ENCODE results near the gene CMSS1. TPM values are rescaled to one million over a fixed set of nuclear protein-coding genes. Genes with fewer than 3 reads are reported as not detected.

CMSS1 gene
- total RNA-seq, 1 donor from 2014 or later: 56.3 TPM

- TF ChIP-seq EZH2 (IDR thresholded peaks at IDR 0.05) (no peak), CTCF (IDR thresholded peaks at IDR 0.05) (no peak), EZH2phosphoT487 (IDR thresholded peaks at IDR 0.05) (no peak)
- H3K27me3 ChIP-seq: no peaks in the 10 kb centered on the region
- H3K79me2 ChIP-seq (ENCODE audit: low read depth): no peaks in the 10 kb centered on the region
- peak overlapping the region; percentile 71 for H3K27ac ChIP-seq
- H3F3A ChIP-seq (ENCODE audit: low read depth): peaks cover 10% of the 10 kb centered on the region
- peak overlapping the region; percentile 10 for H3K4me3 ChIP-seq
- DNase-seq (ENCODE audit: low spot score): peak; percentile 50
- Mint-ChIP-seq H3K4me1 (peaks cover 32% of the 10 kb centered on the region), H3K27ac (no peak overlapping the region), H3K27me3 (ENCODE audit: insufficient read depth, low read depth) (no peaks in the 10 kb centered on the region), H3K9me3 (no peaks in the 10 kb centered on the region), H3K4me3 (peak overlapping the region; percentile 11), H3K36me3 (peaks cover 4% of the 10 kb centered on the region)
- H3K36me3 ChIP-seq: no peaks in the 10 kb centered on the region
- peak overlapping the region; percentile 69 for H3K4me2 ChIP-seq
- no peaks in the 10 kb centered on the region for H3K9me3 ChIP-seq (ENCODE audit: low read depth)
- no peak overlapping the region for H3K9ac ChIP-seq
- peaks cover 32% of the 10 kb centered on the region for H3K4me1 ChIP-seq
- no peak overlapping the region for H2AFZ ChIP-seq (replicated peaks)
- H4K20me1 ChIP-seq (ENCODE audit: low read depth): no peaks in the 10 kb centered on the region
Observed at GRCh38 chr3:99927671-99928457, 110.2 kb downstream of the CMSS1 start.

- peaks cover 4% of the 10 kb centered on the region for H3K36me3 Mint-ChIP-seq
- H3K4me2 ChIP-seq: peak overlapping the region; percentile 69
- no peaks in the 10 kb centered on the region for H3K9me3 Mint-ChIP-seq
Observed at GRCh38 chr3:99928771-99929744, 111.4 kb downstream of the CMSS1 start.

GRCh38 chr3:99929745-99930139 is 112.1 kb downstream of the CMSS1 start:
- H3K27ac ChIP-seq: no peak overlapping the region
- H3K9ac ChIP-seq: no peak overlapping the region
- H3F3A ChIP-seq (ENCODE audit: low read depth): peaks cover 10% of the 10 kb centered on the region
- H3K4me1 ChIP-seq: peaks cover 32% of the 10 kb centered on the region
- no peaks in the 10 kb centered on the region for H4K20me1 ChIP-seq (ENCODE audit: low read depth)
- no peaks in the 10 kb centered on the region for H3K9me3 Mint-ChIP-seq
- H3K4me1 Mint-ChIP-seq: peaks cover 32% of the 10 kb centered on the region
- no peak overlapping the region for H3K4me3 ChIP-seq
- H3K27me3 ChIP-seq: no peaks in the 10 kb centered on the region
- no peak overlapping the region for H3K4me3 Mint-ChIP-seq
- no peak overlapping the region for H2AFZ ChIP-seq (replicated peaks)
- no peak for DNase-seq (ENCODE audit: low spot score)
- H3K27ac Mint-ChIP-seq: peak overlapping the region; percentile 39
- peaks cover 3% of the 10 kb centered on the region for H3K36me3 Mint-ChIP-seq
- no peak overlapping the region for H3K4me2 ChIP-seq
- H3K27me3 Mint-ChIP-seq (ENCODE audit: insufficient read depth, low read depth): no peaks in the 10 kb centered on the region
- no peaks in the 10 kb centered on the region for H3K79me2 ChIP-seq (ENCODE audit: low read depth)
- no peaks in the 10 kb centered on the region for H3K9me3 ChIP-seq (ENCODE audit: low read depth)
- TF ChIP-seq EZH2phosphoT487 (IDR thresholded peaks at IDR 0.05) (no peak), EZH2 (IDR thresholded peaks at IDR 0.05) (no peak), CTCF (IDR thresholded peaks at IDR 0.05) (no peak)
- H3K36me3 ChIP-seq: no peaks in the 10 kb centered on the region

More at GRCh38 chr3:99928771-99929744, 111.4 kb downstream of the CMSS1 start:
- Histone ChIP-seq H4K20me1 (ENCODE audit: low read depth) (no peaks in the 10 kb centered on the region), H2AFZ (replicated peaks) (no peak overlapping the region), H3K79me2 (ENCODE audit: low read depth) (no peaks in the 10 kb centered on the region), H3K9ac (no peak overlapping the region), H3K4me1 (peaks cover 32% of the 10 kb centered on the region), H3K4me3 (no peak overlapping the region), H3K9me3 (ENCODE audit: low read depth) (no peaks in the 10 kb centered on the region), H3K27ac (peak overlapping the region; percentile 71), H3K27me3 (no peaks in the 10 kb centered on the region), H3K36me3 (no peaks in the 10 kb centered on the region), H3F3A (ENCODE audit: low read depth) (peaks cover 10% of the 10 kb centered on the region)
- peaks cover 32% of the 10 kb centered on the region for H3K4me1 Mint-ChIP-seq
- no peak for DNase-seq (ENCODE audit: low spot score)
- TF ChIP-seq CTCF (IDR thresholded peaks at IDR 0.05) (peak; percentile 22), EZH2 (IDR thresholded peaks at IDR 0.05) (no peak)
- peak overlapping the region; percentile 39 for H3K27ac Mint-ChIP-seq
- no peaks in the 10 kb centered on the region for H3K27me3 Mint-ChIP-seq (ENCODE audit: insufficient read depth, low read depth)
- H3K4me3 Mint-ChIP-seq: no peak overlapping the region

Data from neural progenitor cell (in vitro differentiated cells).